ENCODE data around the gene MNDA. TPM values are rescaled to one million over a fixed set of nuclear protein-coding genes. Genes with fewer than 3 reads are reported as not detected.

Gene MNDA
- total and polyA plus RNA-seq, 2 donors (not counting 1 experiment from before 2014, with no cell fraction given): not detected

- Histone ChIP-seq H3K36me3 (ENCODE audit: control insufficient read depth, insufficient read depth, low read length) (no peaks in the 10 kb centered on the region), H2AFZ (ENCODE audit: low read length) (no peak overlapping the region), H3K9me3 (ENCODE audit: control insufficient read depth, insufficient read depth, low read depth, low read length) (no peaks in the 10 kb centered on the region), H3K4me3 (replicated peaks in 1 of 4; ENCODE audit: control extremely low read depth in 1 of 4, insufficient read depth in 1 of 4, low read depth in 3 of 4, low read length in 4 of 4) (no peak overlapping the region), H3K79me2 (ENCODE audit: control insufficient read depth, insufficient read depth, low read length) (no peaks in the 10 kb centered on the region), H4K20me1 (ENCODE audit: control insufficient read depth, extremely low read depth, insufficient read depth, low read length) (no peaks in the 10 kb centered on the region), H3K27me3 (ENCODE audit: control insufficient read depth, insufficient read depth, low read length) (no peaks in the 10 kb centered on the region), H3K4me2 (ENCODE audit: extremely low read depth, insufficient read depth, low read length) (no peak overlapping the region), H3K4me1 (ENCODE audit: control insufficient read depth, extremely low read depth, insufficient read depth, low read length) (no peaks in the 10 kb centered on the region), H3K9ac (ENCODE audit: insufficient read depth, low read length) (no peak overlapping the region), H3K27ac (ENCODE audit: insufficient read depth, low read length) (no peak overlapping the region)
- no peak for DNase-seq (ENCODE audit: low read depth in 2 of 2)
- no peak for TF ChIP-seq CTCF (conservative IDR thresholded peaks at IDR 0.05 in 1 of 2, IDR thresholded peaks at IDR 0.05 in 1 of 2; ENCODE audit: low read depth in 1 of 2, low read length in 2 of 2)
Measured at GRCh38 chr1:158821723-158822122, 9.4 kb upstream of the MNDA start.

GRCh38 chr1:158830074-158830677 lies 975 bp upstream of the MNDA start:
- no peaks in the 10 kb centered on the region for H3K27me3 ChIP-seq (ENCODE audit: control insufficient read depth, insufficient read depth, low read length)
- no peak overlapping the region for H3K27ac ChIP-seq (ENCODE audit: insufficient read depth, low read length)
- H3K4me3 ChIP-seq (replicated peaks in 1 of 4; ENCODE audit: control extremely low read depth in 1 of 4, insufficient read depth in 1 of 4, low read depth in 3 of 4, low read length in 4 of 4): no peak overlapping the region
- H3K9me3 ChIP-seq (ENCODE audit: control insufficient read depth, insufficient read depth, low read depth, low read length): no peaks in the 10 kb centered on the region
- no peaks in the 10 kb centered on the region for H3K4me1 ChIP-seq (ENCODE audit: control insufficient read depth, extremely low read depth, insufficient read depth, low read length)
- no peak for TF ChIP-seq CTCF (conservative IDR thresholded peaks at IDR 0.05 in 1 of 2, IDR thresholded peaks at IDR 0.05 in 1 of 2; ENCODE audit: low read depth in 1 of 2, low read length in 2 of 2)
- no peak for TF ChIP-seq EZH2 (IDR thresholded peaks at IDR 0.05; ENCODE audit: low read length, missing control alignments)
- no peaks in the 10 kb centered on the region for H3K36me3 ChIP-seq (ENCODE audit: control insufficient read depth, insufficient read depth, low read length)
- no peaks in the 10 kb centered on the region for H4K20me1 ChIP-seq (ENCODE audit: control insufficient read depth, extremely low read depth, insufficient read depth, low read length)
- H3K9ac ChIP-seq (ENCODE audit: insufficient read depth, low read length): no peak overlapping the region
- no peak overlapping the region for H3K4me2 ChIP-seq (ENCODE audit: extremely low read depth, insufficient read depth, low read length)
- H3K79me2 ChIP-seq (ENCODE audit: control insufficient read depth, insufficient read depth, low read length): no peaks in the 10 kb centered on the region
- no peak overlapping the region for H2AFZ ChIP-seq (ENCODE audit: low read length)
- no peak for DNase-seq (ENCODE audit: low read depth in 2 of 2)

- Histone ChIP-seq H3K4me2 (ENCODE audit: extremely low read depth, insufficient read depth, low read length) (no peak overlapping the region), H2AFZ (ENCODE audit: low read length) (no peak overlapping the region), H3K9me3 (ENCODE audit: control insufficient read depth, insufficient read depth, low read depth, low read length) (no peaks in the 10 kb centered on the region), H3K9ac (ENCODE audit: insufficient read depth, low read length) (no peak overlapping the region), H3K4me1 (ENCODE audit: control insufficient read depth, extremely low read depth, insufficient read depth, low read length) (no peaks in the 10 kb centered on the region), H4K20me1 (ENCODE audit: control insufficient read depth, extremely low read depth, insufficient read depth, low read length) (no peaks in the 10 kb centered on the region), H3K27ac (ENCODE audit: insufficient read depth, low read length) (no peak overlapping the region), H3K36me3 (ENCODE audit: control insufficient read depth, insufficient read depth, low read length) (no peaks in the 10 kb centered on the region), H3K4me3 (replicated peaks in 1 of 4; ENCODE audit: control extremely low read depth in 1 of 4, insufficient read depth in 1 of 4, low read depth in 3 of 4, low read length in 4 of 4) (no peak overlapping the region), H3K79me2 (ENCODE audit: control insufficient read depth, insufficient read depth, low read length) (no peaks in the 10 kb centered on the region), H3K27me3 (ENCODE audit: control insufficient read depth, insufficient read depth, low read length) (no peaks in the 10 kb centered on the region)
- no peak for TF ChIP-seq EZH2 (IDR thresholded peaks at IDR 0.05; ENCODE audit: low read length, missing control alignments)
- no peak for TF ChIP-seq CTCF (conservative IDR thresholded peaks at IDR 0.05 in 1 of 2, IDR thresholded peaks at IDR 0.05 in 1 of 2; ENCODE audit: low read depth in 1 of 2, low read length in 2 of 2)
- DNase-seq (ENCODE audit: low read depth in 2 of 2): no peak
Measured at GRCh38 chr1:158833264-158833663, 2.1 kb downstream of the MNDA start.
